ENCODE results near the gene MED27.

- TF ChIP-seq, protein P1, sequence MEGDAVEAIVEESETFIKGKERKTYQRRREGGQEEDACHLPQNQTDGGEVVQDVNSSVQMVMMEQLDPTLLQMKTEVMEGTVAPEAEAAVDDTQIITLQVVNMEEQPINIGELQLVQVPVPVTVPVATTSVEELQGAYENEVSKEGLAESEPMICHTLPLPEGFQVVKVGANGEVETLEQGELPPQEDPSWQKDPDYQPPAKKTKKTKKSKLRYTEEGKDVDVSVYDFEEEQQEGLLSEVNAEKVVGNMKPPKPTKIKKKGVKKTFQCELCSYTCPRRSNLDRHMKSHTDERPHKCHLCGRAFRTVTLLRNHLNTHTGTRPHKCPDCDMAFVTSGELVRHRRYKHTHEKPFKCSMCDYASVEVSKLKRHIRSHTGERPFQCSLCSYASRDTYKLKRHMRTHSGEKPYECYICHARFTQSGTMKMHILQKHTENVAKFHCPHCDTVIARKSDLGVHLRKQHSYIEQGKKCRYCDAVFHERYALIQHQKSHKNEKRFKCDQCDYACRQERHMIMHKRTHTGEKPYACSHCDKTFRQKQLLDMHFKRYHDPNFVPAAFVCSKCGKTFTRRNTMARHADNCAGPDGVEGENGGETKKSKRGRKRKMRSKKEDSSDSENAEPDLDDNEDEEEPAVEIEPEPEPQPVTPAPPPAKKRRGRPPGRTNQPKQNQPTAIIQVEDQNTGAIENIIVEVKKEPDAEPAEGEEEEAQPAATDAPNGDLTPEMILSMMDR (IDR thresholded peaks at IDR 0.05): no peak
- no peak for TF ChIP-seq REST (IDR thresholded peaks at IDR 0.05; ENCODE audit: insufficient read depth in 1 of 2, low read depth in 2 of 2, low read length in 1 of 2)
- TF ChIP-seq POLR2AphosphoS5 (IDR thresholded peaks at IDR 0.05; ENCODE audit: low read depth, low read length): no peak
- no peak for TF ChIP-seq SIN3A (IDR thresholded peaks at IDR 0.05; ENCODE audit: borderline replicate concordance, insufficient read depth, low read depth, low read length)
- no peak for TF ChIP-seq TCF7L2 (IDR thresholded peaks at IDR 0.05; ENCODE audit: low read depth, low read length)
Measured at GRCh38 chr9:131823701-131824146, 255.9 kb downstream of the MED27 start.

Measured in Panc1 (cell line).